HepG2 (cell line): ENCODE results near the gene EIF6. TPM values are rescaled to one million over a fixed set of nuclear protein-coding genes. Genes with fewer than 3 reads are reported as not detected.

Experiments used
- HNRNPH1 ChIP-seq: fragments of 200-400 bp; formaldehyde crosslinking; optimal IDR thresholded peaks from 2 replicates; pipeline ENCODE3; 2017; ENCODE audit warnings: mild to moderate bottlenecking, low read depth, low read length
- MAFF ChIP-seq: IDR thresholded peaks from 2 replicates; pipeline ENCODE4 v1.6.1; 2011; ENCODE audit warnings: low read depth, low read length, improper control_type of control experiment
- NFATC3 ChIP-seq: sonication (generic); formaldehyde crosslinking; IDR thresholded peaks from 2 replicates; pipeline ENCODE4 v1.5.1; 2020; ENCODE audit warnings: mild to moderate bottlenecking, missing genetic modification reagents
- SP4 ChIP-seq: sonication (generic); formaldehyde crosslinking; IDR thresholded peaks from 2 replicates; pipeline ENCODE4 v1.8.1; 2023; ENCODE audit warnings: mild to moderate bottlenecking, missing genetic modification reagents
- TCF7L2 ChIP-seq: IDR thresholded peaks from 2 replicates; pipeline ENCODE4 v1.6.1; 2011; ENCODE audit warnings: mild to moderate bottlenecking, low read depth, low read length, moderate library complexity
- ZNF331 ChIP-seq: sonication (generic); formaldehyde crosslinking; IDR thresholded peaks from 2 replicates; pipeline ENCODE4 v1.4.0; 2020; ENCODE audit warnings: missing genetic modification reagents
- polyA plus RNA-seq, 8 experiments: library from polyadenylated mRNA; depleted of rRNA in 3 of 8; stranded (reverse) in 7 of 8; unstranded in 1 of 8; fragments of >200 nt; fragmentation: Illumina TruSeq in 4 of 8; extraction: Trizol in 4 of 8; gene quantifications; 2 replicates each; pipeline versions ENCODE4 v1.2.1 to v1.2.3, GENCODE V29; 2011 to 2016; ENCODE audit warnings: low read depth in 4 of 8, missing spikeins in 1 of 8, mixed read lengths in 1 of 8; ENCODE audit not compliant: insufficient read depth in 1 of 8
- total RNA-seq, 5 experiments: library from RNA; depleted of rRNA; stranded (reverse); fragments of >200 nt; fragmentation: Illumina TruSeq; extraction: Trizol; gene quantifications; 2 replicates each; pipeline ENCODE4 v1.2.3, GENCODE V29; 2016; ENCODE audit warnings: low read depth in 1 of 5
- TF ChIP-seq, protein P1 (sequence below): sonication (generic); formaldehyde crosslinking; IDR thresholded peaks from 2 replicates; pipeline ENCODE4 v1.5.0; 2020; ENCODE audit warnings: mild to moderate bottlenecking, missing genetic modification reagents
- TF ChIP-seq, protein P2 (sequence below): sonication (generic); formaldehyde crosslinking; IDR thresholded peaks from 2 replicates; pipeline ENCODE4 v1.4.0; 2020; ENCODE audit warnings: missing genetic modification reagents
- TF ChIP-seq, protein P3 (sequence below): sonication (generic); formaldehyde crosslinking; IDR thresholded peaks from 2 replicates; pipeline ENCODE4 v1.4.0; 2020; ENCODE audit warnings: missing genetic modification reagents
- TF ChIP-seq, protein P4 (sequence below): sonication (generic); formaldehyde crosslinking; IDR thresholded peaks from 2 replicates; pipeline ENCODE4 v1.4.0; 2020; ENCODE audit warnings: missing genetic modification reagents
- TF ChIP-seq, protein P5 (sequence below), 2 experiments: sonication (generic) in 1 of 2; formaldehyde crosslinking in 1 of 2; IDR thresholded peaks; 2 replicates each; pipeline versions ENCODE4 v1.4.0 to v1.6.1; 2018 to 2020; ENCODE audit warnings: missing genetic modification reagents in 2 of 2, borderline replicate concordance in 1 of 2, low read depth in 1 of 2, mild to moderate bottlenecking in 1 of 2, missing biosample characterization in 1 of 2
- TF ChIP-seq, protein P6 (sequence below): sonication (generic); formaldehyde crosslinking; IDR thresholded peaks from 2 replicates; pipeline ENCODE4 v1.4.0; 2020; ENCODE audit warnings: mild to moderate bottlenecking, missing genetic modification reagents

The EIF6 gene
- total and polyA plus RNA-seq, 2 of the 13 experiments (the other 11 are each of a cell fraction or from before 2014, with no cell fraction given) = 462 to 466 TPM

DNA sequence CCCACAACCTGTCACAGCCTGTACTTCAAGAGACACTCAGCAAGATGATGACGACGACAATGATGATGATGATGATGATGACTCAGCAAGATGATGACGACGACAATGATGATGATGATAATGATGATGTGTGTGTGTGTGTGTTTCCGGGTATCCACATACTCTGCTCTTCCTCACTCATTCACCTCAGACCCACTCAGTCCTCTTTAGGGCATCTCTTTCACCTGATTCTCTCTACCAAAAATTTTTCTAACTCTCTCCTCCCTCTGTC lies 1.2 kb upstream of the EIF6 start (continued):
- TF ChIP-seq, protein P1, sequence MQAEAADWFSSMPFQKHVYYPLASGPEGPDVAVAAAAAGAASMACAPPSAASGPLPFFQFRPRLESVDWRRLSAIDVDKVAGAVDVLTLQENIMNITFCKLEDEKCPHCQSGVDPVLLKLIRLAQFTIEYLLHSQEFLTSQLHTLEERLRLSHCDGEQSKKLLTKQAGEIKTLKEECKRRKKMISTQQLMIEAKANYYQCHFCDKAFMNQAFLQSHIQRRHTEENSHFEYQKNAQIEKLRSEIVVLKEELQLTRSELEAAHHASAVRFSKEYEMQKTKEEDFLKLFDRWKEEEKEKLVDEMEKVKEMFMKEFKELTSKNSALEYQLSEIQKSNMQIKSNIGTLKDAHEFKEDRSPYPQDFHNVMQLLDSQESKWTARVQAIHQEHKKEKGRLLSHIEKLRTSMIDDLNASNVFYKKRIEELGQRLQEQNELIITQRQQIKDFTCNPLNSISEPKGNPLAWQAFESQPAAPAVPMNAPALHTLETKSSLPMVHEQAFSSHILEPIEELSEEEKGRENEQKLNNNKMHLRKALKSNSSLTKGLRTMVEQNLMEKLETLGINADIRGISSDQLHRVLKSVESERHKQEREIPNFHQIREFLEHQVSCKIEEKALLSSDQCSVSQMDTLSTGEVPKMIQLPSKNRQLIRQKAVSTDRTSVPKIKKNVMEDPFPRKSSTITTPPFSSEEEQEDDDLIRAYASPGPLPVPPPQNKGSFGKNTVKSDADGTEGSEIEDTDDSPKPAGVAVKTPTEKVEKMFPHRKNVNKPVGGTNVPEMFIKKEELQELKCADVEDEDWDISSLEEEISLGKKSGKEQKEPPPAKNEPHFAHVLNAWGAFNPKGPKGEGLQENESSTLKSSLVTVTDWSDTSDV (CRISPR knock-in tag) = no peak
- TF ChIP-seq SP4 (CRISPR knock-in tag) = peak; percentile 29; the same call in 1 of the 2 replicates
- TF ChIP-seq NFATC3 (CRISPR knock-in tag) = no peak
- TF ChIP-seq ZNF331 = no peak
- TF ChIP-seq HNRNPH1 = no peak
- TF ChIP-seq, protein P2, sequence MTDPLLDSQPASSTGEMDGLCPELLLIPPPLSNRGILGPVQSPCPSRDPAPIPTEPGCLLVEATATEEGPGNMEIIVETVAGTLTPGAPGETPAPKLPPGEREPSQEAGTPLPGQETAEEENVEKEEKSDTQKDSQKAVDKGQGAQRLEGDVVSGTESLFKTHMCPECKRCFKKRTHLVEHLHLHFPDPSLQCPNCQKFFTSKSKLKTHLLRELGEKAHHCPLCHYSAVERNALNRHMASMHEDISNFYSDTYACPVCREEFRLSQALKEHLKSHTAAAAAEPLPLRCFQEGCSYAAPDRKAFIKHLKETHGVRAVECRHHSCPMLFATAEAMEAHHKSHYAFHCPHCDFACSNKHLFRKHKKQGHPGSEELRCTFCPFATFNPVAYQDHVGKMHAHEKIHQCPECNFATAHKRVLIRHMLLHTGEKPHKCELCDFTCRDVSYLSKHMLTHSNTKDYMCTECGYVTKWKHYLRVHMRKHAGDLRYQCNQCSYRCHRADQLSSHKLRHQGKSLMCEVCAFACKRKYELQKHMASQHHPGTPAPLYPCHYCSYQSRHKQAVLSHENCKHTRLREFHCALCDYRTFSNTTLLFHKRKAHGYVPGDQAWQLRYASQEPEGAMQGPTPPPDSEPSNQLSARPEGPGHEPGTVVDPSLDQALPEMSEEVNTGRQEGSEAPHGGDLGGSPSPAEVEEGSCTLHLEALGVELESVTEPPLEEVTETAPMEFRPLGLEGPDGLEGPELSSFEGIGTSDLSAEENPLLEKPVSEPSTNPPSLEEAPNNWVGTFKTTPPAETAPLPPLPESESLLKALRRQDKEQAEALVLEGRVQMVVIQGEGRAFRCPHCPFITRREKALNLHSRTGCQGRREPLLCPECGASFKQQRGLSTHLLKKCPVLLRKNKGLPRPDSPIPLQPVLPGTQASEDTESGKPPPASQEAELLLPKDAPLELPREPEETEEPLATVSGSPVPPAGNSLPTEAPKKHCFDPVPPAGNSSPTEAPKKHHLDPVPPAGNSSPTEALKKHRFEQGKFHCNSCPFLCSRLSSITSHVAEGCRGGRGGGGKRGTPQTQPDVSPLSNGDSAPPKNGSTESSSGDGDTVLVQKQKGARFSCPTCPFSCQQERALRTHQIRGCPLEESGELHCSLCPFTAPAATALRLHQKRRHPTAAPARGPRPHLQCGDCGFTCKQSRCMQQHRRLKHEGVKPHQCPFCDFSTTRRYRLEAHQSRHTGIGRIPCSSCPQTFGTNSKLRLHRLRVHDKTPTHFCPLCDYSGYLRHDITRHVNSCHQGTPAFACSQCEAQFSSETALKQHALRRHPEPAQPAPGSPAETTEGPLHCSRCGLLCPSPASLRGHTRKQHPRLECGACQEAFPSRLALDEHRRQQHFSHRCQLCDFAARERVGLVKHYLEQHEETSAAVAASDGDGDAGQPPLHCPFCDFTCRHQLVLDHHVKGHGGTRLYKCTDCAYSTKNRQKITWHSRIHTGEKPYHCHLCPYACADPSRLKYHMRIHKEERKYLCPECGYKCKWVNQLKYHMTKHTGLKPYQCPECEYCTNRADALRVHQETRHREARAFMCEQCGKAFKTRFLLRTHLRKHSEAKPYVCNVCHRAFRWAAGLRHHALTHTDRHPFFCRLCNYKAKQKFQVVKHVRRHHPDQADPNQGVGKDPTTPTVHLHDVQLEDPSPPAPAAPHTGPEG (CRISPR knock-in tag) = no peak
- TF ChIP-seq, protein P3, sequence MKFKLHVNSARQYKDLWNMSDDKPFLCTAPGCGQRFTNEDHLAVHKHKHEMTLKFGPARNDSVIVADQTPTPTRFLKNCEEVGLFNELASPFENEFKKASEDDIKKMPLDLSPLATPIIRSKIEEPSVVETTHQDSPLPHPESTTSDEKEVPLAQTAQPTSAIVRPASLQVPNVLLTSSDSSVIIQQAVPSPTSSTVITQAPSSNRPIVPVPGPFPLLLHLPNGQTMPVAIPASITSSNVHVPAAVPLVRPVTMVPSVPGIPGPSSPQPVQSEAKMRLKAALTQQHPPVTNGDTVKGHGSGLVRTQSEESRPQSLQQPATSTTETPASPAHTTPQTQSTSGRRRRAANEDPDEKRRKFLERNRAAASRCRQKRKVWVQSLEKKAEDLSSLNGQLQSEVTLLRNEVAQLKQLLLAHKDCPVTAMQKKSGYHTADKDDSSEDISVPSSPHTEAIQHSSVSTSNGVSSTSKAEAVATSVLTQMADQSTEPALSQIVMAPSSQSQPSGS (CRISPR knock-in tag) = no peak; the same call in 1 of the 2 replicates
- TF ChIP-seq MAFF = peak; percentile 100
- no peak for TF ChIP-seq TCF7L2
- TF ChIP-seq, protein P4, sequence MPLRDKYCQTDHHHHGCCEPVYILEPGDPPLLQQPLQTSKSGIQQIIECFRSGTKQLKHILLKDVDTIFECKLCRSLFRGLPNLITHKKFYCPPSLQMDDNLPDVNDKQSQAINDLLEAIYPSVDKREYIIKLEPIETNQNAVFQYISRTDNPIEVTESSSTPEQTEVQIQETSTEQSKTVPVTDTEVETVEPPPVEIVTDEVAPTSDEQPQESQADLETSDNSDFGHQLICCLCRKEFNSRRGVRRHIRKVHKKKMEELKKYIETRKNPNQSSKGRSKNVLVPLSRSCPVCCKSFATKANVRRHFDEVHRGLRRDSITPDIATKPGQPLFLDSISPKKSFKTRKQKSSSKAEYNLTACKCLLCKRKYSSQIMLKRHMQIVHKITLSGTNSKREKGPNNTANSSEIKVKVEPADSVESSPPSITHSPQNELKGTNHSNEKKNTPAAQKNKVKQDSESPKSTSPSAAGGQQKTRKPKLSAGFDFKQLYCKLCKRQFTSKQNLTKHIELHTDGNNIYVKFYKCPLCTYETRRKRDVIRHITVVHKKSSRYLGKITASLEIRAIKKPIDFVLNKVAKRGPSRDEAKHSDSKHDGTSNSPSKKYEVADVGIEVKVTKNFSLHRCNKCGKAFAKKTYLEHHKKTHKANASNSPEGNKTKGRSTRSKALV (CRISPR knock-in tag) = no peak
- TF ChIP-seq, protein P5, sequence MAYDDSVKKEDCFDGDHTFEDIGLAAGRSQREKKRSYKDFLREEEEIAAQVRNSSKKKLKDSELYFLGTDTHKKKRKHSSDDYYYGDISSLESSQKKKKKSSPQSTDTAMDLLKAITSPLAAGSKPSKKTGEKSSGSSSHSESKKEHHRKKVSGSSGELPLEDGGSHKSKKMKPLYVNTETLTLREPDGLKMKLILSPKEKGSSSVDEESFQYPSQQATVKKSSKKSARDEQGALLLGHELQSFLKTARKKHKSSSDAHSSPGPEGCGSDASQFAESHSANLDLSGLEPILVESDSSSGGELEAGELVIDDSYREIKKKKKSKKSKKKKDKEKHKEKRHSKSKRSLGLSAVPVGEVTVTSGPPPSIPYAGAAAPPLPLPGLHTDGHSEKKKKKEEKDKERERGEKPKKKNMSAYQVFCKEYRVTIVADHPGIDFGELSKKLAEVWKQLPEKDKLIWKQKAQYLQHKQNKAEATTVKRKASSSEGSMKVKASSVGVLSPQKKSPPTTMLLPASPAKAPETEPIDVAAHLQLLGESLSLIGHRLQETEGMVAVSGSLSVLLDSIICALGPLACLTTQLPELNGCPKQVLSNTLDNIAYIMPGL (CRISPR knock-in tag; IDR thresholded peaks at IDR 0.05; ENCODE audit: borderline replicate concordance in 1 of 2, low read depth in 1 of 2) = no peak
- TF ChIP-seq, protein P6, sequence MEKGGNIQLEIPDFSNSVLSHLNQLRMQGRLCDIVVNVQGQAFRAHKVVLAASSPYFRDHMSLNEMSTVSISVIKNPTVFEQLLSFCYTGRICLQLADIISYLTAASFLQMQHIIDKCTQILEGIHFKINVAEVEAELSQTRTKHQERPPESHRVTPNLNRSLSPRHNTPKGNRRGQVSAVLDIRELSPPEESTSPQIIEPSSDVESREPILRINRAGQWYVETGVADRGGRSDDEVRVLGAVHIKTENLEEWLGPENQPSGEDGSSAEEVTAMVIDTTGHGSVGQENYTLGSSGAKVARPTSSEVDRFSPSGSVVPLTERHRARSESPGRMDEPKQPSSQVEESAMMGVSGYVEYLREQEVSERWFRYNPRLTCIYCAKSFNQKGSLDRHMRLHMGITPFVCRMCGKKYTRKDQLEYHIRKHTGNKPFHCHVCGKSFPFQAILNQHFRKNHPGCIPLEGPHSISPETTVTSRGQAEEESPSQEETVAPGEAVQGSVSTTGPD = no peak
